Hematopoietic multipotent progenitor cell treated with erythropoietin and hydrocortisone succinate and interleukin-3 and kit ligand, for 4 days (in vitro differentiated cells): ENCODE results near the gene MPDZ.

Experiments
- DNase-seq: peaks from one replicate; pipeline ENCODE4 v3.0.0-alpha.2; 2015

MPDZ gene

DNA sequence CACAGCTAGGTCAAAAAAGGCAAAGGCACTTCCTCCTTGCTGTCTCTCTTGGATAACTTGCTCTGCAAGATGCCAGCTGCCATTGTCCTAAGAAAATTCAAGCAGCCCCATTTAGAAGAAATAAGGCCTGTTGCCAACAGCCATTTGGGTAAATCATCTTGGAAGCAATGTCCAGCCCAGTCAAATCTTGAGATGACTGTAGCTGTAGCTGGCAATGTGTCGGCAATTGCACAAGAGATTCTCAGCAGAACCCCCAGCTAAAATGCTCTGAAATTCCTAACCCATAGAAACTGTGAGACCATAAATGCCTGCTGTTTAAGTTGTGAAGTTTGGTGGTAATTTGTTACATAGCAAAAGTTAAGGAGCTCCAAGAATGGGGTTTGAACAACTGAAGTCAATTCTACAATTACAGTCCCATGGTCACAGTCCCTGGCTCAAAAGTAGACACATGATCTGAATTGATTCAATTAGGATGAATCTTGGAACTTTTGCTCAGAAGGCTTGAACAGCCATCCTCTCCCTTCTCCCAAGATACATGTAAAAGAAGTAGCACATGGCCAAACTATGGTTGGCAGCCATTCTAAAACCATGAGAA lies 151.1 kb downstream of the MPDZ start:
- no peak for DNase-seq

- no peak for DNase-seq
Measured at GRCh38 chr9:13127131-13127530, 152.4 kb downstream of the MPDZ start.

GRCh38 chr9:13125261-13125660 lies 154.2 kb downstream of the MPDZ start:
- DNase-seq, result no peak

- DNase-seq, result no peak
Measured at GRCh38 chr9:13122756-13123369, 156.6 kb downstream of the MPDZ start.

DNA sequence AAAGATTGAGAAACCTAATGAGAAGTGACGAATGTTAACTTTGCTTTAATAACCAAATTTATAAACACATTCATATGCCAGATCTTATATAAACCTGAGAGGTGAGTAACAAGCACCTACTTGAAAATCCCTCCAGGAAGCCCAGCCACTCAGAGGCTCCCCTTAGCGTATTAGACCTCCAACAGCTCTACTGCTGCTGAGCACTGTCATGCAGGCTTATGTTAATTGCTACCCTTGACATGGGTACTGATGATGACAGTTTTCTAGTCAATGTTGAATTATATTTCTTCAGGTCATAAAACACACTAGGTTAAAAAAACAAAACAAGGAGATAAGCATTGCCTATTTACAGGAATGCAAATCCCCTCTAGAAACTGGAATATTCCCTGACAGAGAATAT lies 161.2 kb downstream of the MPDZ start:
- no peak for DNase-seq

DNA sequence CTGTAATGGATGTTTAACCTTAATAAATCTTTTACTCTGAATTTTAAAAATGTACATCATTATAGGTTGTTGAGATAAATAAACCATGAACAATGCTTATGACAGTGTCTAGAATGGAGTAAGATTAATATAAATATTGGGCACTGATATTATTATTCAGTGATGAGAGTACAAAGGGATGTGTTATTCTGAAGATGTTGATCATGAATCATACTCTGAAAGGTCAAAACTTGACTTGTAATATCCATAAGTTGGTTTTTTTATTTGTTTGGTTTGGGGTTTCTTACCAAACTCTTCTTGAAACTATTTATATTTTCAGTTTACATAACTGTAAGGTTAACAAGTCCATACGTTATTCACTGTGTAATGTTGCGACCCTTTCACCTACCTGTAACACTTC lies 163.2 kb downstream of the MPDZ start:
- DNase-seq, result no peak

GRCh38 chr9:13113751-13114150 lies 165.7 kb downstream of the MPDZ start:
- no peak for DNase-seq

DNA sequence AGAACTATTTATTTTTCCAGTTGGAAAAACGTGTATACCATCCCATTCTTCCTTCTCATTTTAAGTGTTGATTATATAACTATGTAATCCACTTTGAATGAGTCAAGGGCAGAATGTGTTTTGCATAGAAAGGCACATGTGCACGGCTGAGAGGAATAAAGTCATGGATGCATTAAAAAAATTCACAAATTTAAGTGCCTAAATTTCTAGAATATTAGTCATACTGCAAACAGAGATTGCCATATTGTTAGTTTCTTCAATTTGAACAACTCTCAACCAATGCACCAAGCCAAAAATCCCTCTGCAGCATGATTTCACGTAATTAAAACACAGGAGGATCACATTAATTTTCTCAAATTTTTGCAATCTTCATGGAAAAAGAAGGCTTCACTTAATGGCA lies 166.3 kb downstream of the MPDZ start:
- no peak for DNase-seq

DNA sequence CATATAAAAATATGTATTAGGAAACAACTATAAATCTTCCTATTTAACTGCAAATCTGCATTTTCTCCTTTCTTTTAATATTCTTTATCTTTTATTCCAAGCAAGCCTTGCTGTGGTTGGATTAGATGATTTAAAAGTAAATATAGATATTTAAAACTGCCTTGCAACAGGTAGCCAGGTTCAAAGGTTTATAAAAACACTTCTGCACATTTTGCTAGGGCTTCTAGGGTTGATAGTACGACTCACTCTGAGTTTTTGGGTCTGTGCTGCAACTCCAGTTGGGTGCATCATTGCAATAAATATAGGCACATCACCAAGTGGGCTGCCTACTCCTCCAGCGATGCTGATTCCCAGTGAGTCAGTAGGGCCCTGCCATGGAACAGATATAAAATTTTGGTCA lies 167.7 kb downstream of the MPDZ start:
- DNase-seq, result no peak

GRCh38 chr9:13110766-13111417 lies 168.6 kb downstream of the MPDZ start:
- DNase-seq, result no peak

DNA sequence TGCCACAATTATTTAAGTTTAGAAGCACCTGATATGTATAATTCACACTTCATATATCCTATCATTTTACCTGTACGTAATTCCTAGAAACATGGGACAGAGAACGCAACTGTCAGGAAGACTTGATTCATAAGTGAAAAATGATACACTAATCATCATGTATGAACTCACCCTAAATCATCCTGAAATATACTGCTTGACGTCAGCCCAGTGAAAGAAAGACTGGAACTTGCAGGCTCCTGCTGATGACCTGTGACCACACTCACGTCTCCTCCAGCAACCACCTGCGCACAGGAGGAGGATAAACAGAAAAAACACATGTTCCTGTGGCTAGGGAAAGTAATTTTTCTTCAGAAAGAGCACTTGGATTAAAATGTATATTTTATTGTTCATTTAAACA lies 169.7 kb downstream of the MPDZ start:
- no peak for DNase-seq

- DNase-seq, result no peak
Measured at GRCh38 chr9:13107008-13107407, 172.5 kb downstream of the MPDZ start.

GRCh38 chr9:13100914-13101572 lies 178.4 kb downstream of the MPDZ start:
- DNase-seq, result no peak

- no peak for DNase-seq
Measured at GRCh38 chr9:13095056-13095455, 184.4 kb downstream of the MPDZ start.

GRCh38 chr9:13090628-13091027 lies 188.9 kb downstream of the MPDZ start:
- no peak for DNase-seq

DNA sequence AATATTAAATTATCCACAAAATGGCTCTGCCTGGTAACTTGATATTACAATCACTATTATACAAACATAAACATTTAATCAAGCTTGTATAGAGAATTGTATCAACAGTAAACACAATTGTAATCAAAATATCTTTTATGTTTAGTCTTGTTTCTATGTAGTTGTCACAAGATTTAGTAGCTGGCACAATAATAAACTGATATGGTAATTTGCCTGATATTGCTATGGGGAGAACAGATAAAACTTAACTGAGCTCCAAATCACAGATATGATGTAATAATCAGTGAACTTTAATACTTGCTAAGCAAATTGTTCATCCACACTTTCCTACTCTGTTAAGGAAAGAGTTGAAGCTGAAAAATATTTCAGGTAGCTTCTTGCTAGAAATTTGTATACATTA lies 189.8 kb downstream of the MPDZ start:
- no peak for DNase-seq

GRCh38 chr9:13088720-13089427 lies 190.6 kb downstream of the MPDZ start:
- peak; percentile 67 for DNase-seq

GRCh38 chr9:13083963-13084528 lies 195.4 kb downstream of the MPDZ start:
- no peak for DNase-seq

DNA sequence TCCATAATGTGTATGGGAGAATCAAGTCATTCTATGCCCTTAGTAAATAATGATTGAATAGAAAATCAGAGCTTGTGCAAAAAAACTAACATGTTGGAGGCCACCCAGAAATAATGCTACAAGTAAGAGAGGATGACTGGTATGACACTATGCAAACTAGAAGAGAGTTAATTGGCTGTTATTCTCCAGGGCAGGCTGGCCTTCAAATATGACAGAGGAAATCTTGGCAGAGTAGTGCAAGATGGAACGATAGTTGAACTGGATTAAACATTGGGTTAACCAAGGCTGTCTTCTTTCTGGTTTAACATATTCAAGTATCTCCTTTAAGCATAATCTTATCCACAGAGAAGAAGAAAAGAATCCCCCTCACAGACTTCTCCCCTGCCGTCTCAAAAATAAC lies 196.1 kb downstream of the MPDZ start:
- no peak for DNase-seq

GRCh38 chr9:13082796-13083195 lies 196.7 kb downstream of the MPDZ start:
- no peak for DNase-seq

DNA sequence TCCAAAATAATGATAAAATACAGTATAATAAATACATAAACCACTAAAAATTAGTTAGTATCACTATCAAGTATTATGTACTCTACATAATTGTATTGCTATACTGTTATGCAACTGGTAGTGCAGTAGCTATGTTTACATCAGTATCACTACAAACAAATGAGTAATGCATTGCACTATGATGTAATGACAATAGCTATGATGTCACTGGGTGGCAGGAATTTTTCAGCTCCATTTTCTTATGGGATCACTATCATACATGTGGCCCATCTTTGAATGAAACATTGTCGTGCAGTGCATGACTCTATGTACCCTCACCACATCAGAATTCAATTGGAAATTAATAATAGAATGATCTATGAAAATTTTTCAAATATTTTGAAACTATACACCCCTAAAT lies 201.3 kb downstream of the MPDZ start:
- no peak for DNase-seq

DNA sequence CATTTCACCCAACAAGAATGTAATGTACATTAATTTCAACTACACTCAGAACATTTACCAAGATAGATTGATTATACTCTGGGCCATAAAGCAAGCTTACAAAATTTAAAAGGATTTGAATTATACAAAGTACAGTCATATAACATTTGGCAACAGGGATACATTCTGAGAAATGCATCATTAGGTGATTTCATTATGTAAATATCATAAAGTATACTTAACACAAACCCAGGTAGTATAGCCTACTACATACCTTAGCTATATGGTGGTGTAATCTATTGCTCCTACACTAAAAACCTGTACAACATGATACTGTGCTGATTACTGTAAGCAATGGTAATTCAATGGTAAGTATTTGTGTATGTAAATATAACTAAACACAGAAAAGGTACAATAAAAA lies 202.9 kb downstream of the MPDZ start:
- no peak for DNase-seq

GRCh38 chr9:13071921-13072320 lies 207.6 kb downstream of the MPDZ start:
- DNase-seq, result no peak
